ENCODE results near the gene PARD6B.
"Not testable (repeated sequence)": the region's sequence is repeated elsewhere in the genome, so short reads cannot be mapped to it uniquely, and the experiment has no call there.

GRCh38 chr20:50800986-50801746 lies 69.8 kb downstream of the PARD6B start:
- TF ChIP-seq CTCF (IDR thresholded peaks at IDR 0.05 in 8 of 11, conservative IDR thresholded peaks at IDR 0.05 in 3 of 11); POLR2A (IDR thresholded peaks at IDR 0.05); POLR2AphosphoS5 (IDR thresholded peaks at IDR 0.05): not testable (repeated sequence)

All from spleen (tissue), 7 donors.